B cell (primary cell): ENCODE measurements around the gene XYLT1.

Experiments used
- EZH2 ChIP-seq: IDR thresholded peaks from 2 replicates; pipeline ENCODE4 v1.6.1; 2012; ENCODE audit warnings: borderline replicate concordance, low read depth, mild to moderate bottlenecking, moderate library complexity, low read length; ENCODE audit not compliant: insufficient read depth, poor library complexity, severe bottlenecking
- TF ChIP-seq, protein P1 (sequence below): fragments of 200-600 bp; IDR thresholded peaks from one replicate; pipeline ENCODE4 v1.8.0; 2022; ENCODE audit warnings: antibody characterized with exemption, mild to moderate bottlenecking

- TF ChIP-seq, protein P1, sequence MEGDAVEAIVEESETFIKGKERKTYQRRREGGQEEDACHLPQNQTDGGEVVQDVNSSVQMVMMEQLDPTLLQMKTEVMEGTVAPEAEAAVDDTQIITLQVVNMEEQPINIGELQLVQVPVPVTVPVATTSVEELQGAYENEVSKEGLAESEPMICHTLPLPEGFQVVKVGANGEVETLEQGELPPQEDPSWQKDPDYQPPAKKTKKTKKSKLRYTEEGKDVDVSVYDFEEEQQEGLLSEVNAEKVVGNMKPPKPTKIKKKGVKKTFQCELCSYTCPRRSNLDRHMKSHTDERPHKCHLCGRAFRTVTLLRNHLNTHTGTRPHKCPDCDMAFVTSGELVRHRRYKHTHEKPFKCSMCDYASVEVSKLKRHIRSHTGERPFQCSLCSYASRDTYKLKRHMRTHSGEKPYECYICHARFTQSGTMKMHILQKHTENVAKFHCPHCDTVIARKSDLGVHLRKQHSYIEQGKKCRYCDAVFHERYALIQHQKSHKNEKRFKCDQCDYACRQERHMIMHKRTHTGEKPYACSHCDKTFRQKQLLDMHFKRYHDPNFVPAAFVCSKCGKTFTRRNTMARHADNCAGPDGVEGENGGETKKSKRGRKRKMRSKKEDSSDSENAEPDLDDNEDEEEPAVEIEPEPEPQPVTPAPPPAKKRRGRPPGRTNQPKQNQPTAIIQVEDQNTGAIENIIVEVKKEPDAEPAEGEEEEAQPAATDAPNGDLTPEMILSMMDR, result no peak
- TF ChIP-seq EZH2, result no peak
These were observed 274.2 kb downstream of the XYLT1 start for GRCh38 chr16:17196526-17196925.
